ENCODE measurements around the gene MYO15B.
"Not testable (repeated sequence)": the region's sequence is repeated elsewhere in the genome, so short reads cannot be mapped to it uniquely, and the experiment has no call there.

Gene MYO15B

DNA sequence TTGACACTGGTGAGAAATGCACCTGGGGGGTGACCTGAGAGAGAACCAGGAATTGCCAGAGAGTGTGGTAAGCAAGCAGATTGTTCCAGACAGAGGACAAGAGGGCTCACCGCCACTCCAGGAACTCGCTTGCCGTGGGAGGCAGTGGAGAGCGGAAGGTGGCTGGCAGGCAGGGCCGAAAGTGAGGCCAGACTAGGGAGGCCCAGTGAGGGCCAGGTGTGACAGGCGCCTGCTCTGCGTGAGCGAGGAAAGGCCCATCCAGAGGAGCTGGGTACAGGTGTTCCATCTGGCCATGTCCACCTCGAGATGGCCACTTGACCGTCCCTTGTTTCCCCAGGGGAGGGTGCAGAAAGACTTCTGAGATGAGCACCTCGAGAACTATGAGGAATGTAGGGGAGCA, 11.9 kb upstream of the MYO15B start:
- no peak for DNase-seq (ENCODE audit: low read depth in 2 of 2)

DNA sequence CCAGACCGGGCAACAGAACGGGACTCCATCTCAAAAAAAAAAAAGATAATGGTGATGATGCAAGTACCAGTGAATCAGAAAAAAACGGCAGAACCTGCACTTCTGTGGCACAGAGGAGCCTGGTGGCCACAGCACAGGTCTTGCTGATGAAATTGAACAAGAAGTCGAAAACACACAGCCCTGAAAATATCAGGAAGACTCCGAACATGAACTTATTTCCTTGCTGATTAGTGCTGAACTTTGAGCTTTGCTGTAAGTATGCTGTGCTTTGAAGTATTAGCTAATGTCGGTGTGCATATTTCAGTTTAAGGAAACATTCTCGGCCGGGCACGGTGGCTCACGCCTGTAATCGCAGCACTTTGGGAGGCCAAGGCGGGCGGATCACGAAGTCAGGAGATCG, 10.9 kb upstream of the MYO15B start:
- DNase-seq (ENCODE audit: low read depth in 2 of 2): no peak

DNA sequence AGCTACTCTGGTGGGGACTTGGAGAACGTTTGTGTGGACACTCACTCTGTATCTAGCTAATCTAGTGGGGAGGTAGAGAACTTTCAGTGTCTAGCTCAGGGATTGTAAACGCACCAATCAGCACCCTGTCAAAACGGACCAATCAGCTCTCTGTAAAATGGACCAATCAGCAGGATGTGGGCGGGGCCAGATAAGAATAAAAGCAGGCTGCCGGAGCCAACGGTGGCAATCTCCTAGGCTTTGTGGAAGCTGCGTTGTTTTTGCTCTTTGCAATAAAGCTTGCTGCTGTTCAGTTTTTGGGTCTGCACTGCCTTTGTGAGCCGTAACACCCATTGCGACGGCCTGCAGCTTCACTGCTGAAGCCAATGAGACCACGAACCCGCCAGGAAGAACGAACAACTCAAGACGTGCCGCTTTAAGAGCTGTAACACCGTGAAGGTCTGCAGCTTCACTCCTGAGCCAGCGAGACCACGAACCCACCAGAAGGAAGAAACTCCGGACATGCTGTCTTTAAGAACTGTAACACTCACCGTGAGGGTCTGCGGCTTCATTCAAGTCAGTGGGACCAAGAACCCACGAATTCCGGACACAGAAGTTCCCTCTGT, 6.4 kb upstream of the MYO15B start:
- peak in 1 of 2 donors; percentile 8 for DNase-seq (ENCODE audit: low read depth in 2 of 2)

DNA sequence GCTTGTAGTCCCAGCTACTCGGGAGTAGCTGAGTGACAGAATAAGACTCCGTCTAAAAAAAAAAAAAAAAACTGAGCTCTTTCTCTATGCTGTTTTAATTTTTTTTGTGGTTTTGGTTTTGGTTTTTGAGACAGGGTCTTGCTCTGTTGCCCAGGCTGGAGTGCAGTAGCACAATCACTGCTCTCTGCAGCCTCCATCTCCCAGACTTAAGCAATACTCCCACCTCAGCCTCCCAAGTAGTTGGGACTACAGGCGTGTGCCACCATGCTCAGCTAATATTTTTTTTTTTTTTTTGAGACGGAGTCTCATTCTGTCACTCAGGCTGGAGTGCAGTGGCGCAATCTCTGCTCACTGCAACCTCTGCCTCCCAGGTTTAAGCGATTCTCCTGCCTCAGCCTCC, 4.4 kb upstream of the MYO15B start:
- not testable (repeated sequence) for DNase-seq (ENCODE audit: low read depth in 2 of 2)

DNA sequence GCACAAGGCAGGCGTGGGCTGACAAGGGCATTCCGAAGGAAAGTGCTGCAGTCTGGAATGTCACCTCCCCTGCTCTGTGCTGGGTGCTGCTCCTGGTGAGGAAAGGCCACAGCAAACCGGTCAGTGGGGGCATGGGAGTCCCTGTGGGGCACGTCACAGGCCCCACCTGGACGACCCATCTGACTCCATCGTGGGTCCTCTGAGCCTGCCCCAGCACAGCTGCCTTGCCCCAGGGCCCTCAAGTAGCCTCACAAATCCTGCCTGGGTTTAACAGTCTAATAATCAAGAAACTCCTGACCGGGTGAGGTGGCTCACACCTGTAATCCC, 2.8 kb upstream of the MYO15B start:
- DNase-seq (ENCODE audit: low read depth in 2 of 2): no peak

DNA sequence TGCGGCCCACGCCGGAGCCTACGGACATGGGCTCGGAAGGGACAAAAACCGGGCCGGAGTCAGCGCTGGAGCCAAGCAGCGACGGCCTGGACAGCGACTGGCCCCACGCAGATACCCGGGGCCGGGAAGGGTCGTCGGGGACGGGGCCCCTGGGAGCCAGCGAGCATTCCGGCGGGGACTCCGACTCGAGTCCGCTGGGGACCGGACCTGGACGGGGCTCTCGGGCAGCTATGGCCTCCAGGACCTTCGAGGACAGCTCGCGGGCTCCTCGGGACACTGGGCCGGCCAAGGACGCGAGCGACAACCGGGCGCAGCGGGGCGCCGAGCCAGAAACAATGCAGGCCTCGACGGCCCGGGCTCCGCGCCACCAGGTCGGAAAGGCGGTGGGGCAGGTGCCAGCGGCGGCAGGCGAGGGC, 1.0 kb downstream of the MYO15B start:
- no peak for DNase-seq (ENCODE audit: low read depth in 2 of 2)

DNA sequence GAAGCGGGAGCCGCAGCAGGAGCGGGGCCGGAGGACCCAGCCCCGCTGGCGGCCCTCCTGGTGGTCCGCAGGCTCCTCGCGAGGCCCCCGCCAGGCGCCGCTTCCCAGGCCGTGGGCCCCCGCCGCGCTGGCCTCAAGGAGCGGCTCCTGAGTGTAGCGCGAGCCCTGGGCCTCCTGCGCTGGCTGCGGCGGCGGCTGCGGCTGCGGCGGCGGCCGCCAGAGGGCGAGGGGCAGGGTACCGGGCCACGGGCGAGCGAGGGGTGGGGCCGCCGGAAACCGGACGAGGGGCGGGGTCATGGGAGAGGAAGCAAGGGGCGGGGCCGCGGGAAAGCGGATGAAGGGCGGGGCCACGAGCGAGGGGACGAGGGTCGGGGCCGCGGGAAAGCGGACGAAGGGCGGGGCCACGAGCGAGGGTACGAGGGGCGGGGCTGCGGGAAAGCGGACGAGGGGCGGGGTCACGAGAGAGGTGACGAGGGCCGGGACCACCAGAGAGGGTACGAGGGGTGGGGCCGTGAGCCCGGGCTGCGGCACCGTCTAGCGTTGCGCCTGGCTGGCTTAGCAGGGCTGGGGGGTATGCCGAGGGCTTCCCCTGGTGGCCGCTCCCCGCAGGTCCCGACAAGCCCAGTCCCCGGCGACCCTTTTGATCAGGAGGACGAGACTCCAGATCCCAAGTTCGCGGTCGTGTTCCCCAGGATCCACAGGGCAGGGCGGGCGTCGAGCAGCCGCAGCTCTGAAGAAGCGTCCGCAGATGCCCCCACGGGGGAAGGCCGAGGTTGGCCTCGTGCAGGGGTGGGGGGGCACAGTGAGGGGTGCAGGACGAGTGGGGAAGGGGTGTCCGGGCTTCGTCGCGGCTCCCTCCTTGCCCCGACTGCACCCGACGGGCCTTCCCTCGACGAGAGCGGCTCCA, 1.7 kb downstream of the MYO15B start:
- peak; percentile 83 to 90 for DNase-seq (ENCODE audit: low read depth in 2 of 2)

DNA sequence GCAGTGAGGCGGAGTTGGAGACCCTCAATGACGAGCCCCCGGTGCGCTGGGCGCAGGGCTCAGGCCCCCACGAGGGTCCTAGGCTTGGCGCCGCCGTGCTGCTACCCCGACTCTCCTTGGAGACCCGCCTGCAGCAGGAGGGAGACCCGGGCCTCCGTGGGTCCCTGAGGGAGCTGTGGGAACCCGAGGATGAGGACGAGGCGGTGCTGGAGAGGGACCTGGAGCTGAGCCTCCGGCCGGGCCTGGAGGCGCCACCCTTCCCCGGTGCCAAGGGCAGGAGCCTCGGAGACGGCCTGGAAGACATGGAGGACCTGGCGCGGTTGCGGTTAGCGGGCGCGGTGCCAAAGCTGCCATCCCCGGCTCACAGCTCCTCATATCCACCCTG, 2.3 kb downstream of the MYO15B start:
- DNase-seq (ENCODE audit: low read depth in 2 of 2): no peak

DNA sequence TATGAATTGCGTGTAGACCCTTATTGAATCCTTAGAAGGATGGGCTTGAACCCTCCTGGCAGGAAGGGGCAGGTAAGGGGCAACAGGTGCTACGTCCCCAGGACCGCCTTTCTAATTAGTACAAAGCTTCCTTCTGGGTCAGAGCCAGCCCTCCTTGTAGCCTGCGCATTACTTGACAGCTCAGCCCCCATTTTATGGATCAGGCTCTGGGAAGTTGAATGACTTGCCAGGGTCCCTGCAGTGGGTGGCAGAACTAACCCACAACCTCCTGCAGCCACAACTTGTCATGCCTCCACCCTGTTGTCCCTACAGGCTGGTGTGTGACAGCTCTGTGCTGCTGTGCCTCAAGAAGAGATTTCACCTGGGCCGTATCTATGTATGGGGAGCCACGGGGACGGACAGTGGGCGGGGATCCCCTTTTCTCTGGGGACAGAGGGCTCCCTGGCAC, 2.7 kb downstream of the MYO15B start:
- DNase-seq (ENCODE audit: low read depth in 2 of 2): no peak

DNA sequence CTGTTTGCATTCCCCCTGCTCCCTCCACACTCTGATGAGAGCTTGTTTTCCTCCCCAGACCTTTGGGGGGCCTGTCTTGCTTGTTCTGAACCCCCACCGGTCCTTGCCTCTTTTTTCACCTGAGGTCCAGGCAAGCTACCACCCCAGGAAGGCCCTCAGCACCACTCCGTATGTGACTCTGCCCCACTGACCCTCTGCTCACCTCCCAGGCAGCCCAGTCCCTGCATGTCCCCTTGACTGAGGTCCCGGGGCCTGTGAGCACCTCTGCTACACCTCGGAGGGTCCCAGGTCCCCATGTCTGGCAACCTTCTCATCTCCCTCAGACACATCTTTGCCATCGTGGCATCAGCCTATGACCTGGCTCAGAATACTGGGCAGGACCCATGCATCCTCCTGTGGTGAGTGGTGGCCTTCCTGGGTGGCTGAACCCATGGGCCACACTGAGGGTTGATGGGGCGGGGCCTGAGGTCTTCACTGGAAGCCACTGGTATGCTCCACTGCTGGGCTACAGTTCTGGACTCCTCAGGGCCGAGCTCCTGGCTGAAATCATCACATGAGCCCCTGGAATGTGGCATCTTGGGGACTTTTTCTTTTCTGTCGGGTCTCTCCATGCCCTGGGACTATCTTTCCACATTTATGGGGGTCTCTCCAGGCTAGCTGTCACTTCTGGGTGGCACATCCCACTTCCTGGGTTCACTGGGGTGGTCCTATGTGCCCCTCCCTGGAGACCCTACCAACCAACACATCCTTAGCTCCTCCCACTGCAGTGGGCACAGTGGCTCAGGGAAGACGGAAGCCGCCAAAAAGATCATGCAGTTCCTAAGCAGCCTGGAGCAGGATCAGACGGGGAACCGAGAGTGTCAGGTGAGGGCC, 3.5 kb downstream of the MYO15B start:
- no peak for DNase-seq (ENCODE audit: low read depth in 2 of 2)

DNA sequence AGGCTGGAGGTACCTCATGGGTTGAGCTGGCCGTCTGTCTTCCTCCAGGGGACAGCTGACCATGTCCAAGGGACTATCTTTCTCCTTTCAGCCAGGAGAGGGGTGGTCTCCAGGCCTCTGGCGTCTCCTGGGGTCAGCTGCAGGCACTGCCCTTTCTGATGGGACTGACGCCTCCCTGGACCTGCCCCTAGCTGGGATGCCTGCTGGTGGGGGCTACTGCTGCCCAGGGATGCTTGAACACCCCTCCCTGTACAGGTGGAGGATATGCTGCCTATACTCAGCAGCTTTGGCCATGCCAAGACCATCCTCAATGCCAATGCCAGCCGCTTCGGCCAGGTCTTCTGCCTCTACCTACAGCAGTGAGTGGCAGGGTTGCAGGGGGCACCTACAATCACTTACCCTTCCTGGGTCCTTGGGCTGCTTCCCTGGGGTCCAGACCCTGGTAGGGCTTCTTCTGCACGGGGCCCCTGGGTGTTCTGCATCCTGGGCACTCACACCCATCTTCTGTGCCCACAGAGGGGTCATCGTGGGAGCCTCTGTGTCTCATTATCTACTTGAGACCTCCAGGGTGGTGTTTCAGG, 4.2 kb downstream of the MYO15B start:
- DNase-seq (ENCODE audit: low read depth in 2 of 2): no peak

DNA sequence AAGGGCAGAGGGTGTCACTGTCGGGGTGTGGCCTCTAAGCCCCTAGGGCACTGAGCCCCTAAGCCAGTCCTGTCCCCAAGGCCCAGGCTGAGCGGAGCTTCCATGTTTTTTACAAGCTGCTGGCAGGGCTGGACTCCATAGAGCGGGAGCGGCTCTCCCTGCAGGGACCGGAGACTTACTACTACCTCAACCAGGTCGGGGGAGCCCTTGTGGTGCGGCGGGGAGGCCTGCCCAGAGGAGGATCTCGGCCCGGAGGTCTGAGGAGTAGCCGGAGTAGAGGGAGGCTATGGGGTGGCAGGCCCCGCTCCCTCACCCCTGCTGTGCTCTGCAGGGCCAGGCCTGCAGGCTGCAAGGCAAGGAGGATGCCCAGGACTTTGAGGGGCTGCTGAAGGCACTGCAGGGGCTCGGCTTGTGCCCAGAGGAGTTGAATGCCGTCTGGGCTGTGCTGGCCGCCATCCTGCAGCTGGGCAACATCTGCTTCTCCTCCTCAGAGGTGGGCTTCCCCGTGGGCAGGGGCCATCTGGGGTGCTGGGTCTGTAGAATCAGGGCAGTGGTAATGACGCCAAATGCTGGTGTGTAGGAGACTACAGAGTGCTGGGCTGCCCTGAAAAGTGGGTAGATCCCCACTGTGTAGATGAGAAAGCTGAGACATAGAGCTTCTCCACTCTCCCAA, 4.9 kb downstream of the MYO15B start:
- no peak for DNase-seq (ENCODE audit: low read depth in 2 of 2)

DNA sequence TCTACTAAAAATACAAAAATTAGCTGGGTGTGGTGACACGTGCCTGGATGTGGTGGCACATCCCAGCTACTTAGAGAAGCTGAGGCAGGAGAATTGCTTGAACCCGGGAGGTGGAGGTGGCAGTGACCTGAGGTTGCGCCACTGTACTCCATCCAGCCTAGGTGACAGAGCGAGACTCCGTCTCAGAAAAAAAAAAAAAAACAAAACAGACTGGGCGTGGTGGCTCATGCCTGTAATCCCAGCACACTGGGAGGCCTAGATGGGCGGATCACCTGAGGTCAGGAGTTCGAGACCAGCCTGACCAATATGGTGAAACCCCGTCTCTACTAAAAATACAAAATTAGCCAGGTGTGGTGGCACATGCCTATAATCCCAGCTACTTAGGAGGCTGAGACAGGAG, 5.8 kb downstream of the MYO15B start:
- DNase-seq (ENCODE audit: low read depth in 2 of 2): not testable (repeated sequence)

DNA sequence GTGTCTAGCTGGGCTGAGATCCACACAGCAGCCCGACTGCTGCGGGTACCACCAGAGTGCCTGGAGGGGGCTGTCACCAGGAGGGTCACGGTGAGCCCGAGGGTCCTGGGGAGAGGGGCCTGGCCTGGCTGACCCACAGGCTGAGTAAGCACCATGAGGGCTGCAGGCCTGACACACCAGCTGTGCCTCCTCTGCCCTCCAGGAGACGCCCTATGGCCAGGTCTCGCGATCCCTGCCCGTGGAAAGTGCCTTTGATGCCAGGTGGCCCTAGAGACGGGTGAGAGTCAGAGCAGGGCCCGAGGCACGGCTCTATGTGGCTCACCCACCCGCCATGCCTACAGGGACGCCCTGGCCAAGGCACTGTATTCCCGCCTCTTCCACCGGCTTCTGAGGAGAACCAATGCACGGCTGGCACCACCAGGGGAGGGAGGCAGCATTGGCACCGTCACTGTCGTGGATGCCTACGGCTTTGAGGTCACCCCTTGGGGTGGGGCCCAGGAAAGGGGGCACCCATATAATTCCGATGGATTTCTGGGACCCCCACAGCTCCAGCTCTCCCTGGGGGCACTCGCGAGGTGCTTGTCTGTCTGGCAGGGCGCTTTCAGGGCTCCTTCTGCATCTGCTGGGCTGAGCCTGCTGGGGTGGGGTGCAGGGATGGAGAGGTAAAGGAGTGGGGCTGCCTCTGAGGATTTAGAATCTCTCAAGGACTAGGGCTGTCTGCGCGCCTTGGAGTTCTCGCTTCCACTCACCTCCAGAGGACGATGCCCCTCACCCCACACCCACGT, 7.1 kb downstream of the MYO15B start:
- no peak for DNase-seq (ENCODE audit: low read depth in 2 of 2)

DNA sequence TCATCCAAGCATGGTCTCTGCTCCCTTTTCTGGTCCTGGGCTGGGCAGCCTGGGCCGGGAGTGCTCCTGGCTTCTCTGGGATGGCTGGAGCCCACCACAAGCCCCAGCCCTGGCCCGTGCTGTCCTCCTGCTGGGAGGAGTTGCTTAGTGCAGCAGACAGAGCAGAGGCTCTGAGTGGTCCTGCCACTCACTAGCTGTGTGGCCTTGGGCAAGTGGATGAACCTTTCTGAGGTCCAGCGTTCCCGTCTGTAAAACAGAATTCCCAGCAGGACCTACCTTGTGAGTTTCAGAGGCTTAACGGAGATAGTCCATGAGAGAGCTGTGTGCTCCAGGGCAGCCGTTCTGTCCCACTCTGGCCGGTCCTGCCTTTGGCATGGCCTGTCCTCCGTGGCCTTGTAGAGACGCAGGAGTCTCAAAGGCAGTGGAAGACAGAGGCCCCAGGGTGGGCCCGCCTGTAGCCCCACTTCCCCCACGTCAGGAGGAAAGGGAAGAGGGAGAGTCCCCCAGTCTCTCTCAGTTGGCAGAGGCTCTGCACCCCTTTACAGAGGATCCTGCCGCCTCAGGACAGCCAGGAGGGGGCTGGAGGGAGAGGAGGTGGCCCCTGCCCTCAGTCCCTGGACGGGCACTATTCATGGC, 7.8 kb downstream of the MYO15B start:
- DNase-seq (ENCODE audit: low read depth in 2 of 2): no peak

DNA sequence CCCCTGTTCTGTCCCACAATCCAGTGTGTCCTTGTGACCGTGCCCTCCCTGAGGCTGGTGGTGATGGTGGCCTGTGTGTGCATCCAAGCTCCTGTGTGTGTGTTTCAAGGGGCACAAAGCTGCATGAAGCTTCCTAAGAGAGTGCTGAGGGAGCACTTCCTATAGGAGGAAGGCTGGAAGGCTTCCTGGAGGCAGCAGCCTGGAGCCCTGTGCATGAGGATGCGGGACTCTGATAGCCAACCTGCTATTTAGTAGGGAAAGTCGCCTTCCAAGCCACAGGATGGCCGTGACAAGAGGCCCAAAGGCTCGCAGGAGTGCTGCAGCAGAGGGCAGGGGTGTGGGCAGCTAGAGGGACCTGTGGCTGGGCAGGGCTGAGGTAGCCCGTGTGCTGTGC, 8.3 kb downstream of the MYO15B start:
- no peak for DNase-seq (ENCODE audit: low read depth in 2 of 2)

DNA sequence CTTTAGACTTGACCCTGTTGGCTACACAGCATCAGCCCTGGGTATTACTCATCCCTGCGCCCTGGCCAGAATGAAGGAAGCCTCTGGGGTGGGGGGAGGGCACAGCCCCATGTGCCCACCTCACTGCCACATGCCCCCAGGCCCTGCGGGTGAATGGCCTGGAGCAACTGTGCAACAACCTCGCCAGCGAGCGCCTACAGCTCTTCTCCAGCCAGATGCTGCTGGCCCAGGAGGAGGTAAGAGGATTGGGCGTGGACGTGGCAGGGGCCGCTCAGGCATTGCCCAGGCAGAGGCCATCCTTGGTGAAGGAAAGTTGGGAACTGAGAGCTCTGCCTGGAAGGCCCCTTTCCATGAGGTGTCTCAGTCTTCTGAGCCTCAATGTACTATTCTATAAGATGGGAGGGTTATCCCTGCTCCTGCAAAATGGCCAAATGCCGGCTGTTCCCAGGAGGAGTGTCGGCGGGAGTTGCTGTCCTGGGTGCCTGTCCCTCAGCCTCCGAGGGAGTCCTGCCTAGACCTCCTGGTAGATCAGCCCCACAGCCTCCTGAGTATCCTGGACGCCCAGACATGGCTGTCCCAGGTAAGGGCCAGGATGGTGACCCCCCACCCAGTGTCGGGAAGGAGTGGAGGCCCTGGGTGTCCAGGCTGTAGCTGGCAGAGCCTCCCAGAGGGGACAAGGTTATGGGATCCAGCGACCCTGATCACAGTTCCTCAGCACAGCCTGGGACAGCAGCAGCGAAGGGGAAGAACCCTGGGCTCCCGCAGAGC, 8.9 kb downstream of the MYO15B start:
- DNase-seq (ENCODE audit: low read depth in 2 of 2): no peak

DNA sequence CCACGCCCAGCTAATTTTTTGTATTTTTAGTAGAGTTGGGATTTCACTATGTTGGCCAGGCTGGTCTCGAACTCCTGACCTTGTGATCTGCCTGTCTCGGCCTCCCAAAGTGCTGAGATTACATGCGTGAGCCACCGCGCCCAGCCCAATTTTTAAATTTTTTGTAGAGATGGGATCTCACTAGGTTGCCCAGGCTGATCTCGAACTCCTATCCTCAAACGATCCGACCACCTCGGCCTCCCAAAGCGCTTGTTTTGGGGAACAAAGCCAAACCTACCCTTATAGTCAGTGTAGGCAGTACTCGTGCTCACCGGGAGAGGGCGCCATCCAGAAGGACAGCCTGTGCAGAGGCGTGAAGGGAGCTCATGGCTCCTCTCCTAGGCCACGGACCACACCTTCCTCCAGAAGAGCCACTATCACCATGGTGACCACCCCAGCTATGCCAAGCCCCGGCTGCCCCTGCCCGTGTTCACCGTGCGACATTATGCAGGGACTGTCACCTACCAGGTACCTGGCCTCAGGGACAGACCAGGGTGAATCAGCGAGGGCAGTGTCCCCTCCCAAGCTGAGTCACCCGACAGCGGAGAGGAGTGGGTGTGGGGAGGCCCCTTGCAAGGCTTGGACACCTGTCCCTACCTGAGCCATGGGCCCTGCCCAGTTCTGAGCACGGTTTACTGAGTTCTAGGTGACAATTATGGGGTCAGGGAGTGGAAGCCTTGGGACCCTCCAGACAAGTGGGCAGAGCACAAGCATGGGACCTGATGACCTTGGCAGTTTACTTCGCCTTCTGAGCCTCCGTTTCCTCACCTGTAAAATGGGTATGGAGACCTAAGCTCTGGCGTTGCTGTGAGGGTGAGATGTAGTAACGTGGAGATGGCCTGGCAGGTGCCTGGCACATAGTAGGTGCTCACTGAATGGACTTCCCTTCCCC, 13.7 kb downstream of the MYO15B start:
- DNase-seq (ENCODE audit: low read depth in 2 of 2): no peak
